Right lobe of liver (tissue), 6 donors: ENCODE results near the gene GMDS. TPM values are rescaled to one million over a fixed set of nuclear protein-coding genes. Genes with fewer than 3 reads are reported as not detected.

Experiments used
- ATAC-seq, 4 donors: fragments of 200-7000 bp; cut with Tn5 transposase; one replicate each; pipeline ENCODE4 v1.9.1; 2020; ENCODE audit warnings: mild to moderate bottlenecking in 4 of 4, moderate library complexity in 4 of 4
- DNase-seq, 3 donors: peaks; one replicate each; pipeline ENCODE4 v3.0.0-alpha.2; 2020
- H3K27ac ChIP-seq, 3 donors: fragments of 200-600 bp; one replicate each; pipeline ENCODE4 v1.8.0; 2022
- H3K27me3 ChIP-seq, 2 donors: fragments of 200-600 bp; one replicate each; pipeline ENCODE4 v1.8.0; 2022
- H3K36me3 ChIP-seq, 4 donors: fragments of 200-600 bp; sonication (generic) in 1 of 4; one replicate each; pipeline versions ENCODE4 v1.5.1 to v1.8.0; 2017 to 2022; ENCODE audit warnings: control low read depth in 1 of 4
- H3K4me1 ChIP-seq, 4 donors: fragments of 200-600 bp; sonication (generic) in 1 of 4; one replicate each; pipeline versions ENCODE4 v1.5.1 to v1.8.0; 2017 to 2022; ENCODE audit warnings: control low read depth in 1 of 4
- H3K4me3 ChIP-seq, 3 donors: fragments of 200-600 bp; one replicate each; pipeline ENCODE4 v1.8.0; 2022
- H3K9me3 ChIP-seq, 4 donors: fragments of 200-600 bp; sonication (generic) in 1 of 4; one replicate each; pipeline versions ENCODE4 v1.5.1 to v1.8.0; 2017 to 2022; ENCODE audit warnings: control low read depth in 1 of 4
- POLR2A ChIP-seq: fragments of 450-650 bp; IDR thresholded peaks from one replicate; pipeline ENCODE4 v1.6.1; 2017; ENCODE audit warnings: antibody characterized with exemption, mild to moderate bottlenecking
- WGBS: methylation state at CpG from one replicate; pipeline ENCODE4 v1.1.6; 2018; ENCODE audit warnings: low coverage, low lambda C conversion rate; ENCODE audit not compliant: insufficient coverage; ENCODE audit errors: missing lambda C conversion rate; 5-methylcytosine and 5-hydroxymethylcytosine counted together
- intact Hi-C, 2 donors: fragments of 100-400 bp; cut with DNase I; formaldehyde crosslinking; loops; one replicate each; pipeline versions ENCODE4 v1.11.2 to v1.14.1; 2022
- total RNA-seq, 6 experiments: library from RNA; depleted of rRNA in 2 of 6; stranded (reverse); fragments of >200 nt in 2 of 6; fragmentation: NEBNext Ultra II Directional in 3 of 6; extraction: Animal tissue kit (Norgen Biotek cat#: 25700) in 3 of 6; gene quantifications; one replicate each; pipeline versions ENCODE4 v1.1.0 to v1.2.4, GENCODE V29; 2016 to 2023
- TF ChIP-seq, protein P1 (sequence below), 4 donors: fragments of 200-600 bp in 3 of 4; fragments of 450-650 bp in 1 of 4; IDR thresholded peaks; one replicate each; pipeline versions ENCODE4 v1.5.1 to v1.8.0; 2016 to 2022; ENCODE audit warnings: antibody characterized with exemption in 4 of 4, mild to moderate bottlenecking in 2 of 4
- donor health status: DM: no; HTN: yes; CAD: no.
- donor health status: DM: no; HTN: no; CAD: no.
- donor health status: DM: no; HTN: no; CAD: no.
- donor health status: DM: no; HTN: yes; CAD: no.
- donor health status: DM: no; HTN: yes; CAD: no.

Gene GMDS
- total RNA-seq, 6 experiments from 2014 or later: 15.9 to 34.4 (median 23.4) TPM

GRCh38 chr6:2237001-2237400 lies 8.4 kb downstream of the GMDS start:
- H3K36me3 ChIP-seq: no peaks in the 10 kb centered on the region
- WGBS: 82% methylated on average over 1 of the region's 1 CpG
- intact Hi-C loops: no loop called here
- DNase-seq: no peak
- H3K27ac ChIP-seq: no peak overlapping the region
- peaks cover 0 to 6% (median 0%) of the 10 kb centered on the region in 4 donors for H3K4me1 ChIP-seq
- no peak overlapping the region for H3K4me3 ChIP-seq
- TF ChIP-seq, protein P1, sequence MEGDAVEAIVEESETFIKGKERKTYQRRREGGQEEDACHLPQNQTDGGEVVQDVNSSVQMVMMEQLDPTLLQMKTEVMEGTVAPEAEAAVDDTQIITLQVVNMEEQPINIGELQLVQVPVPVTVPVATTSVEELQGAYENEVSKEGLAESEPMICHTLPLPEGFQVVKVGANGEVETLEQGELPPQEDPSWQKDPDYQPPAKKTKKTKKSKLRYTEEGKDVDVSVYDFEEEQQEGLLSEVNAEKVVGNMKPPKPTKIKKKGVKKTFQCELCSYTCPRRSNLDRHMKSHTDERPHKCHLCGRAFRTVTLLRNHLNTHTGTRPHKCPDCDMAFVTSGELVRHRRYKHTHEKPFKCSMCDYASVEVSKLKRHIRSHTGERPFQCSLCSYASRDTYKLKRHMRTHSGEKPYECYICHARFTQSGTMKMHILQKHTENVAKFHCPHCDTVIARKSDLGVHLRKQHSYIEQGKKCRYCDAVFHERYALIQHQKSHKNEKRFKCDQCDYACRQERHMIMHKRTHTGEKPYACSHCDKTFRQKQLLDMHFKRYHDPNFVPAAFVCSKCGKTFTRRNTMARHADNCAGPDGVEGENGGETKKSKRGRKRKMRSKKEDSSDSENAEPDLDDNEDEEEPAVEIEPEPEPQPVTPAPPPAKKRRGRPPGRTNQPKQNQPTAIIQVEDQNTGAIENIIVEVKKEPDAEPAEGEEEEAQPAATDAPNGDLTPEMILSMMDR (IDR thresholded peaks at IDR 0.05): no peak
- no peak for TF ChIP-seq POLR2A
- peak in 1 of 4 donors; percentile 50 for ATAC-seq
- H3K9me3 ChIP-seq: no peaks in the 10 kb centered on the region
- H3K27me3 ChIP-seq: no peaks in the 10 kb centered on the region

- ATAC-seq: no peak
- H3K36me3 ChIP-seq: no peaks in the 10 kb centered on the region
- intact Hi-C loops: no loop called here
- WGBS: 75% methylated on average over 2 of the region's 2 CpGs
- DNase-seq: no peak
- peaks cover 0 to 6% (median 0%) of the 10 kb centered on the region in 4 donors for H3K4me1 ChIP-seq
- H3K27ac ChIP-seq: no peak overlapping the region
- no peaks in the 10 kb centered on the region for H3K27me3 ChIP-seq
- no peaks in the 10 kb centered on the region for H3K9me3 ChIP-seq
- no peak overlapping the region for H3K4me3 ChIP-seq
- TF ChIP-seq, protein P1 (IDR thresholded peaks at IDR 0.05): no peak
Observed at GRCh38 chr6:2235777-2236495, 9.5 kb downstream of the GMDS start.

- 85% methylated on average over 8 of the region's 9 CpGs for WGBS
- no peak for ATAC-seq
- Histone ChIP-seq H3K4me3 (no peak overlapping the region), H3K27ac (no peak overlapping the region), H3K27me3 (no peaks in the 10 kb centered on the region), H3K9me3 (no peaks in the 10 kb centered on the region), H3K4me1 (peaks cover 0 to 6% (median 0%) of the 10 kb centered on the region in 4 donors), H3K36me3 (no peaks in the 10 kb centered on the region)
- TF ChIP-seq, protein P1 (IDR thresholded peaks at IDR 0.05): no peak
- TF ChIP-seq POLR2A: no peak
- intact Hi-C loops: no loop called here
- no peak for DNase-seq
Observed at GRCh38 chr6:2232445-2232844, 13.0 kb downstream of the GMDS start.

- WGBS: 74% methylated on average over 4 of the region's 4 CpGs
- ATAC-seq (no peak), DNase-seq (no peak)
- intact Hi-C loops: no loop called here
- TF ChIP-seq, protein P1 (IDR thresholded peaks at IDR 0.05): no peak
- TF ChIP-seq POLR2A: no peak
- no peak overlapping the region for H3K27ac ChIP-seq
- peaks cover 0 to under 1% (median 0%) of the 10 kb centered on the region in 4 donors for H3K4me1 ChIP-seq
- no peaks in the 10 kb centered on the region for H3K27me3 ChIP-seq
- no peak overlapping the region for H3K4me3 ChIP-seq
- no peaks in the 10 kb centered on the region for H3K36me3 ChIP-seq
- H3K9me3 ChIP-seq: no peaks in the 10 kb centered on the region
Observed at GRCh38 chr6:2231438-2231837, 14.0 kb downstream of the GMDS start.
